Left colon (tissue), 2 donors: ENCODE results near the gene ANKS1B. TPM values are rescaled to one million over a fixed set of nuclear protein-coding genes. Genes with fewer than 3 reads are reported as not detected.
"Not testable (repeated sequence)": the region's sequence is repeated elsewhere in the genome, so short reads cannot be mapped to it uniquely, and the experiment has no call there.

Experiments used
- ATAC-seq: fragments of 200-7000 bp; cut with Tn5 transposase; one replicate; pipeline ENCODE4 v1.9.1; 2020; ENCODE audit warnings: mild to moderate bottlenecking, moderate library complexity
- DNase-seq, 2 donors: peaks; one replicate each; pipeline ENCODE4 v3.0.0-alpha.2; 2020
- intact Hi-C, 2 donors: fragments of 100-400 bp; cut with DNase I in 1 of 2; cut with micrococcal nuclease in 1 of 2; formaldehyde crosslinking; loops; one replicate each; pipeline versions ENCODE4 v1.11.2 to v1.14.0; 2022; cut with DNase I, micrococcal nuclease
- total RNA-seq, 2 donors: library from RNA; stranded (reverse); fragmentation: NEBNext Ultra II Directional; extraction: Animal tissue kit (Norgen Biotek cat#: 25700); gene quantifications; one replicate each; pipeline ENCODE4 v1.2.1, GENCODE V29; 2021
- donor health status: DM: no; HTN: no; CAD: no.
- donor health status: DM: yes; HTN: yes; CAD: no.

The ANKS1B gene
- total RNA-seq, 2 donors from 2014 or later: 1.1 to 4.1 TPM

DNA sequence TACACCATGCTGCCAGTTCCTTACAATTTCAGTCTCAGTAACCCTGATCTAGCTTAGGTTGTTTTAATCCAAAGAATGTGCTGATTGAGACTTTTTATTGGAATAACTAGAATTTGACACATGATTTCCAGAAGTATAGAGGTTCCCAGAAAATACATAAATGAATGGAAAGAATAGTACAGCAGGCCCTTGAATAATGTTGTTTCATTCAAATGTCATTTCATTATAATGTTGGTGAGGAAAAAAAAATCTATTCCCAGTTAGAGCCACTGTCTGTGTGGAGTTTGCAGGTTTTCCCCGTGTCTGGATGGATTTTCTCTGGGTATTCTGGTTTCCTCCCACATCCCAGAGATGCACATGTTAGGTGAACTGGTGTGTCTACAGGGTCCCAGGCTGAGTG lies 610.7 kb downstream of the ANKS1B start:
- intact Hi-C loops: no loop called here
- DNase-seq: no peak
- ATAC-seq: no peak

DNA sequence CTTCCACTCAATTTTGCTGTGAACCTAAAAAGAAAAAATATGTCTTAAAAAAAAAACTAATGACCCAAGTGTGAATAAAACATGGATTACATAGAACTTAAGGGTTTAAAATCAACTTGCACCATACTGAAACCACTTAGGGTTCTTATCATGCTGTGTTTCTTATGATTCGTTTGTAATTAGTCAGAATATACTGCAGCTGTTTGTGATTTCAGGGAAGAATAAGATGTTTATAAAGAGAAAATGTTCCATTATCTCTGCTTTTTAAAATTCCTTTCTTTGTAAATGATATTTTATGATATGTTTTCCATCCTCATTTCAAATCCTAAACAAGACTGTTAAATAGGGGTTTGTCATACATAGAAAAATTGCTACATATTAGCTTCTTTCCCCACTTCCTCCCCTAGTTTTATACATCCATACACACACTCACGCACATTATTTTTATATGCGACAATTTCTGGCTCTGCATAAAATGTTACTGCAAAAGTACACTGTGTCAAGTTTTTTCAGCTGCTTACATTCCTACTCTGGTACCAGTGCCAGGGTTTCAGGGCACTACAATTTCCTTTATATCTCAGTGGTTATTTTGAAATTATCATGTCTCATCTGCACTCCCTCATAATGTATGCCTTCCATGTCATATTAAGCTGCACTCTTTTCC lies 612.3 kb downstream of the ANKS1B start:
- intact Hi-C loops: no loop called here
- no peak for DNase-seq
- ATAC-seq: no peak

DNA sequence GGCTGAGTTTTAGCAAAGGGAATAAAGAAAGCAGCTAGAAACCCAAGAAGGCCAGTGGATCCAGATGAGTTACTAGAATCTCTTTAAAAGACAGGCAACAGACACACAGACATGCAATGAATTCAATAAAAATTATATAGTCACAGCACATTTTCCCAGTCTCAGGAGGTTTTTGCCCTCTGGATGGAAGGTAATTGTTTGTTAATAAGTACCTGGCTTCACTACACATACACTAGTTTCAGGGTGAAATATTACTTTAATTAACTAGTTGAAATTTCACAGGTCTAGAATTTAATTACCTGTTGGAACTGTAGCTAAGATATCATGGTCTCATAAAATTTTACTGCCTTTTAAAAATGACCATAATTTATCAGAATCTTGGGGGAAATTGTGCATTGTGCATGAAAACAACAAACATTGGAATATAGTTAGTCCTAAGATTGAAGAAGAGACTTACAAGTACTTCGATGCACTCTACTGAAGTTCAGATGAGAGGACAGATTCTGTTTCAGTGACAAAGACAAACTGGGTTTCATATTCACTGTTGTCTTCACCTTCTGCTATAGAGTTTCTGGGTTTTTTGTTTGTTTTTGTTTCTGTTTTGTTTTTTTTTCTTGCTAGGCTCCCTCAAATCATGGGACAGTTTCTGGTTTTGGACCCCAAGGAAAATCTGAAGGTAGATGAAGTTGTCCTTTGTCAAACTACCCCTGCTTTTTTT lies 614.2 kb downstream of the ANKS1B start:
- ATAC-seq (no peak), DNase-seq (no peak)
- intact Hi-C loops: no loop called here

DNA sequence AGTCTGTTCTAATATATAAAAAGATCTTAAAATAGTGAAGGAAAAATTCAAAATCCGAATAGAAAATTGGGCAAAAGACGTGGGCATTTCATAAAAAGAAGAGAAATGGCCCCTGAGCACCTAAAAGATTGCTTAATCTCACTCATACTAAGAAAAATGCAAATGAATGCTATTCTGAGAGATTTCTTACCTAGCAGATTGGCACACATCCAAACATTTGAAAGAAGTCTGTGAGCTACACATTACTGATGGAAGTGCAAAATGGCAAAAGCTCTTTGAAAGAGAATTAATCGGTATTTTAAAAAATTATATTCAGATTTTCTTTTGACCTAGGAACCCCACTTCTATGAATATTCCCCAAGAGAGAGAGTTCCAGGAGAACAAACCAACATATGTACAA lies 617.6 kb downstream of the ANKS1B start:
- no peak for ATAC-seq
- no peak for DNase-seq
- intact Hi-C loops: no loop called here

DNA sequence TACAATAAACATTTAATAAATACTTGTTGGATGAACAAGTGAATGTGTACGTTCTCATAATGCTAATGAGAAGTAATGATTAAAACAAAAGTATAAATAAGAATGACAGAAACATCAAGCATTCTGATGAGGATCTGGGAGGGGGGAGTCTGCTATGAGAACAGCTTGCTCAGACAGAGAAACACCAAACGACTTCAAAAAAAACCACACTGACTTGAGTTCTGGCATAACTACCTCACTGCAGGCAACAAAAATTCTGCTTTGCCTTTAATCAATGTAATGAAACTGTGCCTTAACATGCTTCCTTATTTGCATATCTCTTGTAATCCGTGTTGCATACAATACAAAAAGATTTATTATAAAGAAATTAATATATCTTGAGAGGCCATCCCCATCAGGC lies 632.5 kb downstream of the ANKS1B start:
- no peak for ATAC-seq
- intact Hi-C loops: no loop called here
- no peak for DNase-seq

DNA sequence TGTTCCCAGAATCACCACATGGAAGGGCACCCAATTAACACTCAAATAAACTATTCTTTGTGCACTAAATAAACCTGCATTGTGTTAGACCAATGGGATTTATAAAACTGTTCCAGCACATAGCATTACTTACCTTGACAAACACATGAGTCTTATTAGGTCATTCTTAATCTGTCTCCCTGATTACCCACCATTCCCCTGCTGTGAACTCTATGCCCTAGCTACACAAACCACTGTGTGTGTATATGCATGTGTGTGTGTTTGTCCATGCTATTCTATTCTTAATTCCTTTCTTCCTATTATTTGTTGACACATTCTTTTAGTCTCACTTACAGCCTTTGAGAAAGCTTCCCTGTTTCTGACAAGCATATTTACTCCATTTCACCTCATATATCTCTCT lies 640.8 kb downstream of the ANKS1B start:
- intact Hi-C loops: no loop called here
- DNase-seq (no peak), ATAC-seq (no peak)

DNA sequence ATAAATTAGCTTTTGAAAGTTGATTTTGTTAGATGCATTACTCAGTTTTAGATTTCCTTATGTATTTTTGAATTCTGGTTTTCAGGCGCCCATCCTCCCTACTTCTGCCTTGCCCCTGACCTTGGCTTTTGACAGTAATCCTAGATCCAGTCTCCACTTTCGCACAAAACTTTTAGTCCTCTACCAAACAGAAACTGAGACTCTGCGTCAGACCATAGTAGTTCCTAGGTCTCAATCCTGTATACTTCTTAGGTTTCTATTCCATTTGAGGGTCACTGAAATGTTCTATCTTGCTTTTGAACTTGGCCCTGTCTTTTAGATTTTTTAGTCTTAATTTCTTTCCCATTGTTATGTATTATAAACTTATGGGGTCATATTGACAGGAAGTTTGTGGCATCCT lies 645.1 kb downstream of the ANKS1B start:
- no peak for ATAC-seq
- intact Hi-C loops: no loop called here
- no peak for DNase-seq

DNA sequence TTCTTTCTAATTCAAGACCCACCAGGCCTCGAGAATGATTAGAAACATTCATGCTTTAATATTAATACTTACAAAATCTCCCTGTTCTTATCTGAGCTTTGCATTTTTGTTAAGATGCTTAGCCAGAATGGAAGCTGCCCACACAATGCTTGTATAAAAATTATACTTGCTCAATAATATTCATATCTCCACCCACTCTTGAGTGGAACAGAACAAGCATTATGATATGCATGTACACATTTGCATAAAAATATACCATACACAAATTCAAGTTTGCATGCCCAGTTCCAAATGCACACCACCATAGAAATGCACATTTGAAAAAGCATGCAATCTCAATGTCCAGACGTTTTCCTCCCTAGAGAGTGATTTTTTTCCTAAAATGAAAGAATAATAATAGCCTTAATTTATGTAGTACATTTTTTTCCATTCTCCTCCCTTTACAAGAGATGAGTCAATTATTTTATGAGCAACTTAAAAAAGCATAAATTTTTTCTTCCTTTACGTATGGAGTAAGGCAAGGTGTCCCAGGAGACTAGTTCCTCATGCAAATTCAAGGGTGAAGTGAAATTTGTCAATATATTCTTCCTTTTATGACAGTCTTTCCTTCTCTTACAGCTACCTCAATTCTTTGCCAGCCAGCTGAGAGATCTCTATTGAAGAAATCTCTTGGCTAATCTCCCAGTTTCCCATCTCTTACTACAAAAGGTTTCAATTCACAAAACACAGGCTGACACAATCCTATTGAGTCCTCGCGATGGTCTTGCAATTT lies 650.3 kb downstream of the ANKS1B start:
- no peak for ATAC-seq
- intact Hi-C loops: no loop called here
- DNase-seq: no peak

DNA sequence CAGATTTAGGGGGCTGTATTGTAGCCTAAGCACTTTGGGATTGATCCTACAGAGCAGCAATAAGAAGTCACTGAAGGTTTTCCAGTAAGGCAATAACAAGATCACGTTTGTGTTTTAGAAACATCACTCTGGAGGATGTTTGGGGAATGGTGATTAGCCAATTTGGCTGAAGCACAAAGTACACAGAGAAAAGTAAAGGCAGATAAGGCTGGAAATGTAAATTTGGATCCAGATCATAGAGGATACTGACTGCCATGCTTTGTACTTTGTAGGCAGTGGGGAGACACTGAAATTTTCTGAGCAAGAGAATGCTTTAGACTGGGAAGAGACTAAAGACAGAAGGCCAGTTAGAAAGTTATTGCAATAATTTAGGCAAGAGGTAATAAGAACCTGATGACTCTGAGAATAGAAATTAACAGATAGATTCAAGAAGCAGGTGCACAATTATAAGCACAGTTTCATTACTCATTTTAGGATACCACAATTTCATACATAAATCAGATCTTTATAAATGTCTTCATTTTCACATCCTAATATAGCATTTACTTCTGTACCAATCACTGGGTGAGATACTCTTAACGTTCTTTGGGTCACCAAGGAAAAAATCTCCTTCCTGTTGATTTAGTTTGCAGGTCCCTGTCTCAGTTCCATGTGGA lies 651.7 kb downstream of the ANKS1B start:
- ATAC-seq: no peak
- intact Hi-C loops: no loop called here
- no peak for DNase-seq

DNA sequence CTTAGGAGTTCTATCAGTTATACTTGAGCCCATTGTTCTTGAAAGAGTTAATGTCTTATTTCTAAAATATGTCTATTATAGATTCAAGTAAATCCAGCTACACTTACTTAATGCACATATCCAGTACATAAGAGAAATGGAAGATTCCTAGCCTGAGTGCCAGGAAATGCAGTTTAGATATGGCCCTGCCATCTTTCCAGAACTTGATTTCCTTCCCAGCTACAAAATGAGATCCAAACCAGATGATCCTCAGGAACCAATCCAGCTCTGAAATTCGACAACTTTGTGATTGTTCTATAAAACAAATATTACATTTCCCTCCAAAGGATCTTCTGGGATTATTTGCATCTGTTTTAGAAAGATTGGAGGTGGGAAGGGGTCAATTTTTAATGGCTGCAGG lies 654.5 kb downstream of the ANKS1B start:
- DNase-seq (no peak), ATAC-seq (no peak)
- intact Hi-C loops: no loop called here

DNA sequence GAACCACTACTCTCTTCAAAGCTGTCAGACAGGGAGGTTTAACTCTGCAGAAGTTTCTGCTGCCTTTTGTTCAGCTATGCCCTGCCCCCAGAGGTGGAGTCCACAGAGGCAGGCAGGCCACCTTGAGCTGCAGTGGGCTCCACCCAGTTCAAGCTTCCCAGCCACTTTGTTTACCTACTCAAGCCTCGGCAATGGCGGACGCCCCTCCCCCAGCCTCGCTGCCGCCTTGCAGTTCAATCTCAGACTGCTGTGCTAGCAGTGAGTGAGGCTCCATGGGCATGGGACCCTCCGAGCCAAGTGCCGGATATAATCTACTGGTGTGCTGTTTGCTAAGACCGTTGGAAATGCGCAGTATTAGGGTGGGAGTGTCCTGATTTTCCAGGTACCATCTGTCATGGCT lies 663.5 kb downstream of the ANKS1B start:
- DNase-seq, intact Hi-C loops, ATAC-seq: not testable (repeated sequence)

DNA sequence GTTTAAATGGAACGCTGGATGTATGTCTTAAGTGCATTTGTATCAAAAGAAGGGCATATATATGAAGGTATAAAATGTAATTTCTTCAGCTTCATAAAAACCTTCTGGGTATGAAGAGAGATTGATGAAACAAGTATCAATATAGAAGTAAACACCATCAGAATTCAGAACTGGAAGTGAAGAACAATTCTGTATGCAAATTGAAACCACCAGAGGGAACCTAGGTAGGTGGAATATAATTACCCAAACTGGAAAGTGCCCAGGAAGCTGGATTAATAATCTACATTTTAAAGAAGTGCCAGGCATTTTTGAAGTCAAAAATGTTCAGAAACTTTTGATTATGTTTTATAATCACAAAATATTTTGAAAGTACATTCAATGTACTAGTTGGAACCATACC lies 673.4 kb downstream of the ANKS1B start:
- intact Hi-C loops: no loop called here
- ATAC-seq (no peak), DNase-seq (no peak)

DNA sequence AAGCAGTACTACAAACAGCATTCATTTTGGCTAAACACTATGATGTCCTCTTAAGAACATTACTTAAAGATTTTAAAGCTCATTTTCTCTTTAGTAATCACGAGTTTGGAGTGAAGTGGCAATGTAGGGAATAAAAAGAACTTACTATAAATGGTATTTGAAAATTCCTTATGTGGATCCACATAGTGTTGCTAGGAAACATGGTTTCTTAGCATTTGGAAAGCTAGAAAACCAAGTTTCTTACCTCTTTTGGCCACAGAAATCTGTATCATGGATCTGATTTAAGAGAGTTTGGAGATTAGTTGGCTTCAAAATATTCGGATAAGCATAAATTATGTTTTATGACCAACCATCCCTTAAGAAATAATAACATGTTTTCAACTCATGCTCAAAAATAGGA lies 674.9 kb downstream of the ANKS1B start:
- no peak for DNase-seq
- ATAC-seq: no peak
- intact Hi-C loops: no loop called here

DNA sequence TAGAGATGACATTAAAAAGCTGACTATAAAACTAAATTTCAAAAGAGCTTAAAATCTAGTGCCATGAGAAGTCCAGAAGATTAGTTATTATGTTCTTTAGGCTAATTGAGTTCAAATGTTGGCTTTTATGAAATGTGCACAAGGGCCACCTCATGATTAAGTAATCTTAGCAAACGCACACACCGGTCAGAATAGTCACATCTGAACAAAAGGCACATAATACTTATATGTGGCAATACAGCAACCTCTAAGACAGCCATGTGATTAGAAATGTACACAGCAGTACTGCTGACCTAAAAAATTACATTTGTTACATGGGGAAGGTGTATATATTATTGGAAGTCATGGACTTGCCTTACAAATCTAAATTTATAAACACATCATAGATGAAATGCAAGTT lies 681.9 kb downstream of the ANKS1B start:
- ATAC-seq: no peak
- DNase-seq: no peak
- intact Hi-C loops: no loop called here

DNA sequence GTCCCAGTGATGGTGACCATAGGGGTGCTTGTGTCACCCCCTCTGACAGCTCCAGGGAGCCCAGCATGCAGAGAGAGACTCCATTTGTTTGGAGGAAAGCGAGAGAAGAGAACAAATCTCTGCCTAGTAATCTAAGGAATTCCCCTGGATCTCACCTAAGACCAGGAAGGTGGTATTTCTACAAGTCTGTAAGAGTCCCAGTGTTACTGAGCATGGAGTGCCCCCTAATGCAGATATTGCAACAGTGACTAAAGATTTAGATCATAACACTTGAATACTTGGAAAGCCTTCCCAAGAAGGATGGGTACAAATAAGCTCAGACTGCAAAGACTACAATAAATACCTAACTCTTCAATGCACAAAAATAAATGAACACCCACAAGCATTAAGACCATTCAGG lies 697.6 kb downstream of the ANKS1B start:
- ATAC-seq: no peak
- intact Hi-C loops: no loop called here
- DNase-seq: no peak

DNA sequence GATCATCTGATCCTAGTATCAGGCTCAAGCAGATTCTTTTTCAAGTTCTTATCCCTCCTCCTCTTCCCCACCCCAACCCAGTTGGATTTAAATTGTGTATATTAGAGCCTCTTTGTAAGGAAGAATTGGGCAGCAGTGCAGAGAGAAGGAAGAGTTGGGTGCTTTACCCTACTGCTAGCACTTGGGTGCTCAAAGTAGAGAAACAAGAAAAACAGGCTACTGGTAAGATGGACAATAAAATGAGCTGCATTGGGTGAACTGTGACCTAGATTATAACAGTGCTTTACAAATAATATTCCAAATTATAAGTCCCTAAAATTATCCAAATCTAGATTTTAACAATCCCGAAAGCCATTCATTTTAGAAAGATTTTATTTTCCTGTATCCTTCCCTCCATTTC lies 700.6 kb downstream of the ANKS1B start:
- intact Hi-C loops: no loop called here
- DNase-seq (no peak), ATAC-seq (no peak)

DNA sequence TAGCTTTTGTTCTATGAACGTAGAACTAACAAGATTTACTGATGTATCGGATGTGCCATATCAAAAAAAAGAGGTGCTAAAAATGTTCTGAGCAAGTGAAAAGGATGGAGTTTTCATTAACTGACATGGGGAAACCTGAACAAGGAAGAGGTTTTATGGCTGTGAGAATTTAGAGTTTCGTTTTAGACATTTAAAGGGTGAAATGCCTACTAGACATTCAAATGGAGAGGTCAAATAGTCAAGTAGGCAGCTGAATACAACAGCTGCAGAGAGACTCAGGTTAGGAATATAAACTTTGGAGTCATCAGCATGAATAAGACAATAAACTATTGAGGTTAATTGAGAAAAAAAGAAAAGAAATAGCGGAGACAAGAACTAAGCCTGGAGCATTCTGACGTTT lies 702.1 kb downstream of the ANKS1B start:
- ATAC-seq: no peak
- no peak for DNase-seq
- intact Hi-C loops: no loop called here

DNA sequence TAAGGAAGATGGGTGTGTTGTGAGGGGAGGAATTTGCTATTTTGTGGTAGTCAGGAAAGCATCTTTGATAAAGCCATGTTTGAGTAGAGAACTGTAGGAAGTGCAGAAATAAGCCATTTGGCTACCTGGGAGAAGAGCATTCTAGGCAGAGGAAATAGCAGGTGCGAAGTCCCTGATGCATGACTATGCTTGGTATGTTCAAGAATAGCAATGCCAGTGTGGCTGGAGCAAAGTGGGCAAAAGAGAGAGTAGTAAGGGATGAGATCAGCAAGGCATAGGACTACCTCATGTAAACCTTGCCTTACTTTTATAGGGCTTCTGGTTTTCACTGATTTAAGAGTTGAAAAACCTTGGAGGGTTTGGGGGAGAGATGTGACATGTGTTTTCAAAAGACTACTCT lies 702.6 kb downstream of the ANKS1B start:
- intact Hi-C loops: no loop called here

DNA sequence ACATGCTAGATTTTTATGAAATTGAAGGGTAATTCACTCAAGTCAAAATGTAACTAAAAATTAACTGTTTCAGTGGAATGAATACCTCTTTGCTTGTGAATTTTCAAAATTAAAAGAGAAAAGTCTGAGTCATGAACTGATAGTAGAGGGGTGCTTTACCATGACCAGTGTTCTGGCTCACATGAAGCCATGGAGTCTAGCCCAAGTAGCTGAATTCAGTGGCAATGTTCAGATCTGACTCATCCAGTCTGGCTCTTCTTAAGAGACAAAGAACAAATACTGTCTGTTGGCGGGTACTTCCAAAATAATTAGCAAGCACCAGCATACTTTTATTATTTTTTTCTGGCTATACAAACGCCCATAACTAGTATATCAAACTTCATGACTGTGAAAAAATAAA lies 703.5 kb downstream of the ANKS1B start:
- DNase-seq (no peak), ATAC-seq (no peak)
- intact Hi-C loops: no loop called here

More for the DNA sequence above, 702.6 kb downstream of the ANKS1B start:
- no peak for ATAC-seq
- no peak for DNase-seq

DNA sequence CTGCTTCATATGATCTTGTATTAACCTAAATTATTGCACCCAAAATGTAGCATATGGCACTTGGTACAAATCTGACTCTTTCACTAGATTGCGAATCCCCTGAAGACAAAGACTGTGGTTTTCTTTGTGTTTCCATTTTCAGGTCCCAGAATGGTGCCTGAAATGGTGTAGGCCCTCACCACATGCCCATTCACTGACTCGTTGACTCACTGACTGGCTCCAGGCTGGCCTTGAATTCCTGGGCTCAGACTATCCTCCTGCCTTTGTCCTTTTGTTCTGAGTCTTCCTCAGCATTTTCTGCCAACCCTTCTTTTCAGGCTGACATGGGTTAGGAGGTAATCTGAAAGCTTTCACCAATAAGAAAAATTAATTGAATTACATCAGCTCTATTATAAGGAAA lies 705.8 kb downstream of the ANKS1B start:
- ATAC-seq: no peak
- intact Hi-C loops: no loop called here
- DNase-seq: no peak
